ENCODE measurements around the gene RSRC1.

GRCh38 chr3:158492685-158493084 is 382.8 kb downstream of the RSRC1 start:
- TF ChIP-seq CTCF (IDR thresholded peaks at IDR 0.05; ENCODE audit: low read depth, low read length, poor library complexity, severe bottlenecking) (no peak), EZH2phosphoT487 (IDR thresholded peaks at IDR 0.05; ENCODE audit: borderline replicate concordance, low read length) (no peak)

All from DOHH2 (cell line).